Thoracic aorta (tissue), 2 donors: Measurements from ENCODE around the gene RRAS2. TPM values are rescaled to one million over a fixed set of nuclear protein-coding genes. Genes with fewer than 3 reads are reported as not detected.

Experiments
- ATAC-seq: fragments of 150-250 bp; one replicate; pipeline ENCODE4 v1.8.0; 2017; ENCODE audit warnings: low read depth; ENCODE audit not compliant: insufficient number of reproducible peaks, low FRiP score
- DNase-seq: peaks from one replicate; pipeline ENCODE4 v3.0.0-alpha.2; 2020; ENCODE audit warnings: low spot score
- H3K27ac ChIP-seq, 2 donors: fragments of 200-600 bp; sonication (generic); 1 replicate in 1 of 2; 2 replicates in 1 of 2; pipeline ENCODE4 v1.5.1; 2016; ENCODE audit warnings: mild to moderate bottlenecking in 2 of 2, moderate library complexity in 2 of 2
- H3K27me3 ChIP-seq: fragments of 200-600 bp; sonication (generic); replicated peaks from 2 replicates; pipeline ENCODE4 v1.6.0; 2016; ENCODE audit warnings: mild to moderate bottlenecking; ENCODE audit not compliant: insufficient read depth
- H3K36me3 ChIP-seq: fragments of 200-600 bp; sonication (generic); one replicate; pipeline ENCODE4 v1.5.1; 2016
- H3K4me1 ChIP-seq, 2 donors: fragments of 200-600 bp; sonication (generic); 1 replicate in 1 of 2; 2 replicates in 1 of 2; pipeline versions ENCODE4 v1.5.1 to v1.6.0; 2016; ENCODE audit warnings: low read depth in 2 of 2, mild to moderate bottlenecking in 1 of 2; ENCODE audit not compliant: control insufficient read depth in 1 of 2
- H3K4me3 ChIP-seq: fragments of 200-600 bp; sonication (generic); 2 replicates; pipeline ENCODE4 v1.5.1; 2016; ENCODE audit warnings: mild to moderate bottlenecking
- H3K9me3 ChIP-seq: fragments of 200-600 bp; sonication (generic); 2 replicates; pipeline ENCODE4 v1.5.1; 2016
- CTCF ChIP-seq: fragments of 200-600 bp; sonication (generic); IDR thresholded peaks from one replicate; pipeline ENCODE4 v1.5.1; 2019; ENCODE audit warnings: antibody characterized with exemption
- total RNA-seq, 2 donors: library from RNA; depleted of rRNA; stranded (reverse); fragments of >200 nt; gene quantifications; one replicate each; pipeline versions ENCODE4 v1.1.0 to v1.2.3, GENCODE V29; 2016

The RRAS2 gene
- total RNA-seq, 2 donors from 2014 or later = 39.4 to 47.8 TPM

GRCh38 chr11:14341968-14342367, 17.0 kb downstream of the RRAS2 start:
- no peak overlapping the region for H3K4me3 ChIP-seq
- TF ChIP-seq CTCF = no peak
- H3K36me3 ChIP-seq = no peaks in the 10 kb centered on the region
- DNase-seq (no peak), ATAC-seq (no peak)
- peaks cover 0 to 6% of the 10 kb centered on the region in 2 donors for H3K4me1 ChIP-seq
- no peaks in the 10 kb centered on the region for H3K27me3 ChIP-seq
- H3K9me3 ChIP-seq = peaks cover 4% of the 10 kb centered on the region
- H3K27ac ChIP-seq = no peak overlapping the region

GRCh38 chr11:14340721-14341120, 18.3 kb downstream of the RRAS2 start:
- ATAC-seq (no peak), DNase-seq (no peak)
- H3K4me3 ChIP-seq = no peak overlapping the region
- no peak overlapping the region for H3K27ac ChIP-seq
- peaks cover 6 to 10% of the 10 kb centered on the region in 2 donors for H3K4me1 ChIP-seq
- TF ChIP-seq CTCF = no peak
- no peaks in the 10 kb centered on the region for H3K36me3 ChIP-seq
- H3K9me3 ChIP-seq = peaks cover 6% of the 10 kb centered on the region
- no peaks in the 10 kb centered on the region for H3K27me3 ChIP-seq

- no peak for ATAC-seq
- H3K36me3 ChIP-seq = no peaks in the 10 kb centered on the region
- H3K27me3 ChIP-seq = no peaks in the 10 kb centered on the region
- no peak overlapping the region for H3K27ac ChIP-seq
- peaks cover 6% of the 10 kb centered on the region for H3K9me3 ChIP-seq
- H3K4me1 ChIP-seq = peaks cover 13 to 23% of the 10 kb centered on the region in 2 donors
- no peak overlapping the region for H3K4me3 ChIP-seq
- no peak for TF ChIP-seq CTCF
- no peak for DNase-seq
Observed at GRCh38 chr11:14339356-14339755, 19.6 kb downstream of the RRAS2 start.

- H3K27me3 ChIP-seq = no peaks in the 10 kb centered on the region
Observed at GRCh38 chr11:14336507-14337503, 22.2 kb downstream of the RRAS2 start.

More at GRCh38 chr11:14336507-14337503, 22.2 kb downstream of the RRAS2 start:
- ATAC-seq (no peak), DNase-seq (no peak)
- H3K9me3 ChIP-seq = peaks cover 6% of the 10 kb centered on the region
- H3K4me3 ChIP-seq = no peak overlapping the region
- no peaks in the 10 kb centered on the region for H3K36me3 ChIP-seq
- H3K4me1 ChIP-seq = peaks cover 13 to 24% of the 10 kb centered on the region in 2 donors
- peak overlapping the region in 1 of 2 donors; percentile 45 for H3K27ac ChIP-seq
- TF ChIP-seq CTCF = no peak
